Stimulated activated CD4-positive, alpha-beta T cell treated with anti-CD3 and anti-CD28 coated beads, TNF-alpha, amount 100 ng/mL, for 48 hours (primary cell): ENCODE measurements around the gene ABLIM1.

Experiments
- DNase-seq, 3 donors: peaks; one replicate each; pipeline ENCODE4 v3.0.0-alpha.2; 2020; ENCODE audit warnings: low read depth in 3 of 3

Gene ABLIM1

GRCh38 chr10:114680543-114681117 is 22.6 kb upstream of the ABLIM1 start:
- no peak for DNase-seq

- DNase-seq = no peak
These were observed 21.5 kb upstream of the ABLIM1 start for GRCh38 chr10:114679552-114679951.

DNA sequence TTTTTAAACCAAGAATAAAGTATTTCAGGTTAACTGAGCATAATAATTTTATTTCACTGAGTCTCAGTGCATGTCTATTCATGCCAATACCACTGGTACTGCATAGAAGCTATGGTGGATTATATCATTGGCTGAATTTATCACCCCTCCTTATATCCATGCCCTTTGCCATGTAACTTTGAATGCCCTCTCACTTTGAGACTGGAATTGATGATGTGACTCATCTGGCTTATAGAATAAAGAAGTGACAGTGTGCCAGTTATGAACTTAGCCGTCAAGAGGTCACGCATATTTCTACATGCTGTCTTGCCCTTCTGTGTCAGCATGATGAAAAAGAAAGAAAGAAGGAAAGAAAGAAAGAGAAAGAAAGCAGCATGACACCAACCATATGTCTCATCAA is 20.7 kb upstream of the ABLIM1 start:
- DNase-seq = no peak

DNA sequence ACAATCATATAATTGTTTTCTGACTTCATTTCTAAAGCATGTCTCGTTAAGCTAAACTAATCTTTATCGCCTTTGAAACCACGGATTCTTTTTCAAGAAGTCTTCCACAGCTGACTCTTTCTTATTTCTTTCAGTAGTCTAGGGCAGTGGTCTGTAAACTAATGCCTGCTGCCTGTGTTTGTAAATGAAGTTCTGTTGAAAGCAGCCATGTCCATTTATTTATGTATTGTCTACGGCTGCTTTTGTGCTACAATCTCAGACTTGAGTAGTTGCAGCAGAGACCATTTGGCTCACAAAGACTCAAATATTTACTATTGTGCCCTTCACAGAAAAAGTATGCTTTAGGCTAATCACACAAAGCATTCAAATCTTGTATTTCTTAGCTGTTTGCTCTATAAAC is 20.3 kb upstream of the ABLIM1 start:
- no peak for DNase-seq

GRCh38 chr10:114674346-114674745 is 16.3 kb upstream of the ABLIM1 start:
- DNase-seq = no peak

GRCh38 chr10:114669648-114670047 is 11.6 kb upstream of the ABLIM1 start:
- no peak for DNase-seq

DNA sequence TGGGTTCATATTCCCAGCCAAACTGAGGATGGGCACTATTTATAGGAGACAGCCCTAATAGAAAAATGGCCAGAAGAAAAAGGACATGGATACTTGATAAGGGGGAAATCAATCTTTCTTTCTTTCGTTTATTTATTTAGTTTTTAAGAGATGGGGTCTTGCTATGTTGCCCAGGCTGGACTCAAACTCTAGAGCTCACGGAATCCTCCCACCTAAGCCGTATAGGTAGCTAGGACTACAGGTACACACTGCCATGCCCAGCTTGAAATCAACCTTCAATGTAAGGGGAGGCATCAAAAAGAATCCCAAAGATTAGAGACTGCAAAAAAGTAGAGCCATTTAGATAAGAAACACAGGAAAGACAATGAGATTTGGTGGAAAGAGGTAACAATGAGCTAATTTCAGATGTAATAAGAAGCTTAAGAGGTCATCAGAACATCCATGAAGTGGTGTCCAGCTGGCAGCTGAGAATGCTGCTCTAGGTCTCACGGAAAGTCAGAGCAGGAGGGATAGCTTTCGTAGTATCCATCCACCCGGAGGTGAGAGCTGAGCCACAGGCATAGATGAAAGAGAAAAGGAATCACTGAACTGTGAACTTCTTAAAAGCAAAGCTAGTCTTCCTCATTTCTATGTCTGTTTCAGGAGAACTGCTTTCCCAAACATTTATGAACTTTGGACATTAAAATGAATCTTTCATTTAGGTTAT is 10.5 kb upstream of the ABLIM1 start:
- DNase-seq = no peak

GRCh38 chr10:114665873-114666272 is 7.8 kb upstream of the ABLIM1 start:
- DNase-seq = no peak

DNA sequence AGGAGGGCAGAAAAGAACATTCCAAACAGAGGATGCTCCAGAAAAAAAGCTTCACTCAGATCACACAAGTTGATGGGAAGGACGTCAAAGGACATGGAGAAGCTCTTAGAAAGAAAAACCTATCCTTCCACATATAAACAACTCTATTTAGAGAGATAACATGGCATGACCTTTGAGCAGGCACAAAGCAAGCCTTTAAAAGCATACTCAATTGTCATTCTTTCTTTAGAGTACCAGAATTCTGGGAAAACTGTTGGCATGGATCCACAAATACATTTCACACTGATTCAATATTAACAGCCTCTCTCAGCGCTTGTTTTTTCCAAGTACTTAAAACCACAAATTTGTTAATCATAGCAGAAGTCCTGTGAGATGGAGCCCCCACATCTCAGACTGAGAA is 7.3 kb upstream of the ABLIM1 start:
- no peak for DNase-seq

- DNase-seq = no peak
These were observed 6.1 kb upstream of the ABLIM1 start for GRCh38 chr10:114664127-114664526.

DNA sequence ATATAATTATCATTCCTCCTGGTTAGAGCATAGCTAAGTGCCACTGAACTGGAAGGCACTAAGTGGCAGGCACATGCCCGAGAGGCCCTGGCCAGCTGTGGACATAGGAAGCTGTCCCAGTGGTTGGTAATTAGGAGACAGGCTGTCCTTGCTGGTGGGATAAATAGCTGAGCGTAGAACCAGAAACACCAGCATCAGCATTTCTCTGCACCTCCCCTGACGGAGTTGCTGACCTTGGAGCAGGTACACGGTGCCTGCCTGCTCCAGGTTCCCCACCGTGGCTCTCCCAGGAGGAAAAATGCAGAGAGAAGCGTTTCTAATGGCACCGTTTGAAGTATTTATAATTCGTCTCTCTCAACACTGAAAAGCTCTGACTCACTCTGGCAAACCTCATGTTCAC is 5.6 kb upstream of the ABLIM1 start:
- DNase-seq = no peak

- DNase-seq = no peak
These were observed 4.7 kb upstream of the ABLIM1 start for GRCh38 chr10:114662646-114663217.

GRCh38 chr10:114661212-114661880 is 3.3 kb upstream of the ABLIM1 start:
- no peak for DNase-seq

DNA sequence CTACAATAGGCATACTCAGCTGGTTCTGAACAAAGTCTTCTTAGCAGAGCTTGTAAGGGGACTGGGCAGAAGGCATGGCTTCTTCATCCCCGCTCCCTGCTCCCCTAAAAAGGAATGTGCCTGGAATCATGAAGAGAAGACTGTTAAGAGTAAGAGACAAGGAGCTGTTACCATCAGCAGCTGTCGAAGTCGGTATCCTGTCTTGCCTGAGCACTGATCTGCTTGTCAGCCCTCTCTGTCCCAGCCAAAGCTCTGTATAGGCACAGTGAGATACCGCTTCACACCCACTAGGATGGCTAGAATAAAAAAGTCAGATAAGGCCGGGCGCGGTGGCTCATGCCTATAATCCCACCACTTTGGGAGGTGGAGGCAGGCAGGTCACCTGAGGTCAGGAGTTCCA is 2.4 kb downstream of the ABLIM1 start:
- DNase-seq = no peak

DNA sequence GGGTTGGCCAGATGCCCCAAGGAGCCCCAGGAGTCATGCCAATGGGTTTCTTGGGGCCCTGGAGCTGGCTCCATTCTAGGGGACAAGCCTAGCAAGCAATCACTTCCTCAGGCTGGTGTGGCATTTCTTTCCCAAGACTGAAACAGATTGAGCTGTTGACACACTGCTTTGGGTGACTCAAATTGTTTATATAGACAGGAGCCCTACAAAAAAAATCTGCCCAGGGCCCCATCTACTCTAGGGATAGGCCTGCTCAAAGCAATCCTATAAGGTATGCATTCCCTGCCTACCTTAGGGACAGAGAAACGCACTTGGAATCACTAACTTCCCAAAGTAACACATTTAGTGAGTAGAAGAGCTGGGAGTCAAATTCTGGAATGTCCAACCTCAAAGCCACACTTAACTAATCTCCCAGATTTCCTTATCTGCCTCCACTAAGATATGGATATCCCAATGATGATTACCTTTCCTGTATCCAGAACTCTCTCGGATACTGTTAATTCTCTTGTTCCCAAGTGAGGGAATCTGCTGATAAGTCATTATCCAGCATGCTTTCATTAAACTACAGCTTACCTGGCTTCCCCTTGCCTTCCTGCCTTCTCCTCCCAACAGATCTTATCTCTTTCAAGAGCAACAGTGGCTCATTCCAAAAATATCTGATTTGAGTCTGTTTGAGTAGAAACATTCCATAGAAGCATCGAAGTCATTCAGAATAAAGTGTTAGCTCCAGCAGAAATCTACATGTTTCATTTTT is 3.1 kb downstream of the ABLIM1 start:
- DNase-seq = no peak

- no peak for DNase-seq
These were observed 4.1 kb downstream of the ABLIM1 start for GRCh38 chr10:114653926-114654325.

DNA sequence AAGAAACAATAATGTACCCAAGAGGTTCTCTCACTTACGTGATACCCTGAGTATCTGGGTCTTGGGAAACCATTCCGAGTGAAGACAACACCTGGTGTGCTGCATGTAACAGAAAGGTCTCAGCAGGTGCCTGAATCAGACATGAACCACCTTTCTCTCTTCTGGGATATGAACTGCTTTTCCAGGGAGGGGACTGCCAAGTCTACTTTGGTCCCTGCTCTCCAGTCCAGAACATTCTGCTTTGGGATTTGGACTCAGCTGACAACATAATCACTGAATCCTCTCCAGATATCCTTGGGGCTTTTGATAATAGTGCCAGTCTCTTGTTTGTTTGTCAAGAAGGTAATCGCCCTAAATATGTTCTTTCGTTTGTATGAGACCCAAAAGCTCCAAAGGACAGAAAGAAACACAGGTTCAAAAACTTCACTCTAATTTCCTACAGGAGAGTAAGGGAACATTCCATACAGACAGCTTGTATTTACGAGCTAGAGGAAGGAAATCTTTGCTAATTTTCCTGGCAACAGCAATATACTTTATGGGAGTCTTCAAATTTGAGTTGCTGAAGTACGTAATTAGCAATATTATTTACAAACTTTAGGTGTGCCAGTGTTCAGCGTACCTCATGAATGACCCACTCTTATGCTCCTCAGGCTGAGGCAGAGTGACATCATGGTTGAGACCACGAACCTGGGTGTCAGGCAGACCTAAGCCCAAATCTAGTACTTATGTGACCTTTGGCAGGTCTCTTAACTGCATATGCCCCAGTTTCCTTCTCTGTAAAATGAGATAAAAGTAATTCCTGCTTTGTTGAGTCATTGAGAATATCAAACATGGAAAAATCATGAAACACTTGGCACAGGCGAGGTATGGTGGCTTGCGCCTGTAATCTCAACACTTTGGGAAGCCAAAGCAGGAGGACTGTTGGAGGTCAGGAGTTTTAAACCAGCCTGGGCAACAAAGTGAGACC is 5.4 kb downstream of the ABLIM1 start:
- no peak for DNase-seq

- no peak for DNase-seq
These were observed 7.2 kb downstream of the ABLIM1 start for GRCh38 chr10:114650831-114651230.

GRCh38 chr10:114650266-114650665 is 7.8 kb downstream of the ABLIM1 start:
- no peak for DNase-seq

DNA sequence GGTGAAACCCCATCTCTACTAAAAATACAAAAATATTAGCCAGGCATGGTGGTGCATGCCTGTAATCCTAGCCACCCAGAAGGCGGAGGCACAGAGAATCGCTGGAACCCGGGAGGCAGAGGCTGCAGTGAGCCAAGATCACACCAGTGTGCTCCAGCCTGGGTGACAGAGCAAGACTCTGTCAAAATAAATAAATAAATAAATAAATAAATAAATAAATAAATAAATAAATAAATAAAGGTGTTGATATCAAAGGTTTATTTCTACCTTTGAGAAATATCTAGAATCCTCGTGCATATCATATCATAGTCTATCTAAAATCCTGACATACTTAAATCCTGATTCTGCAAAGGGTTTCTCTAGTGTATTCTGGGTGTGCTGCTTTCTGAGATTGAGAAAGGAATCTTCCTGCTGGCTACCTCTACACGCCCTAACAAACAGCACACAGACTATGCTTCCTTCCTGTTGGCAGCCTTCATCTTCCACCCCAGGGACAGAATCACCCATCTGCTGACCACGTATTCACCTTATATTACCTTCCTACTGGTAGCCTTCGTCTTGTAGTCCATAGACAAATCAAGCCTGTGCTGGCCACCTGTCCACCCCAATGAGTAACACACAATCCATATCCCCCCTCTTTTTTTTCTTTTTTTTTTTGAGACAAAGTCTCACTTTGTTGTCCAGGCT is 8.7 kb downstream of the ABLIM1 start:
- no peak for DNase-seq
